Keratinocyte (primary cell): ENCODE data around the gene ASCC3. TPM values are rescaled to one million over a fixed set of nuclear protein-coding genes. Genes with fewer than 3 reads are reported as not detected.

Source experiments
- DNase-seq: peaks from one replicate; pipeline ENCODE4 v3.0.0-alpha.2; 2011; ENCODE audit warnings: low read depth, missing footprints, low spot score
- FAIRE-seq: peaks from 2 replicates; lab custom pipeline; 2011; peaks lifted over from hg19 to GRCh38; lab: Jason Lieb, UNC
- H2AFZ ChIP-seq: 2 replicates; pipeline ENCODE4 v1.6.0; 2012; ENCODE audit warnings: low read length, control low read depth, inconsistent platforms; ENCODE audit not compliant: control insufficient read depth
- H3K27ac ChIP-seq: 2 replicates; pipeline ENCODE4 v1.5.1; 2011; ENCODE audit warnings: low read length; ENCODE audit not compliant: control insufficient read depth, insufficient read depth
- H3K27me3 ChIP-seq: 3 replicates; pipeline ENCODE4 v1.6.0; 2011; ENCODE audit warnings: low read length; ENCODE audit not compliant: control insufficient read depth, insufficient read depth; ENCODE audit errors: extremely low read depth
- H3K36me3 ChIP-seq, 2 experiments: 2 replicates in 1 of 2; 3 replicates in 1 of 2; pipeline ENCODE4 v1.5.1; 2011; ENCODE audit warnings: low read length in 2 of 2, mild to moderate bottlenecking in 1 of 2; ENCODE audit not compliant: control insufficient read depth in 2 of 2, insufficient read depth in 2 of 2; ENCODE audit errors: extremely low read depth in 1 of 2
- H3K4me1 ChIP-seq: 3 replicates; pipeline ENCODE4 v1.5.1; 2011; ENCODE audit warnings: low read length; ENCODE audit not compliant: control insufficient read depth, insufficient read depth; ENCODE audit errors: extremely low read depth
- H3K4me2 ChIP-seq: 3 replicates; pipeline ENCODE4 v1.6.0; 2011; ENCODE audit warnings: low read depth, low read length; ENCODE audit not compliant: control insufficient read depth, insufficient read depth; ENCODE audit errors: extremely low read depth
- H3K4me3 ChIP-seq, 3 experiments: fragments of 200-600 bp in 1 of 3; sonication (generic) in 1 of 3; 2 replicates in 2 of 3; 3 replicates in 1 of 3; pipeline ENCODE4 v1.5.1; 2011 to 2016; ENCODE audit warnings: low read length in 3 of 3, mild to moderate bottlenecking in 3 of 3, control low read depth in 2 of 3, inconsistent platforms in 1 of 3, low read depth in 1 of 3, mixed read lengths in 1 of 3, mixed run types in 1 of 3, moderate library complexity in 1 of 3; ENCODE audit not compliant: control insufficient read depth in 2 of 3, insufficient read depth in 2 of 3; ENCODE audit errors: extremely low read depth in 1 of 3
- H3K79me2 ChIP-seq: 2 replicates; pipeline ENCODE4 v1.6.0; 2012; ENCODE audit warnings: low read length; ENCODE audit not compliant: control insufficient read depth, insufficient read depth
- H3K9ac ChIP-seq: 3 replicates; pipeline ENCODE4 v1.6.0; 2011; ENCODE audit warnings: low read length; ENCODE audit not compliant: control insufficient read depth, insufficient read depth; ENCODE audit errors: extremely low read depth
- H3K9me1 ChIP-seq: 3 replicates; pipeline ENCODE4 v1.6.0; 2011; ENCODE audit warnings: low read length; ENCODE audit not compliant: control insufficient read depth, insufficient read depth; ENCODE audit errors: extremely low read depth
- H3K9me3 ChIP-seq: 2 replicates; pipeline ENCODE4 v1.5.1; 2012; ENCODE audit warnings: low read depth, low read length; ENCODE audit not compliant: control insufficient read depth
- H4K20me1 ChIP-seq: 3 replicates; pipeline ENCODE4 v1.6.0; 2011; ENCODE audit warnings: low read length; ENCODE audit not compliant: control insufficient read depth, insufficient read depth; ENCODE audit errors: extremely low read depth
- CTCF ChIP-seq, 3 experiments: IDR thresholded peaks in 1 of 3; conservative IDR thresholded peaks in 1 of 3; optimal IDR thresholded peaks in 1 of 3; 2 replicates in 2 of 3; 3 replicates in 1 of 3; pipeline versions ENCODE3 to v1.5.1; 2011; ENCODE audit warnings: low read length in 3 of 3, mild to moderate bottlenecking in 3 of 3, moderate library complexity in 2 of 3, control low read depth in 1 of 3, inconsistent platforms in 1 of 3; ENCODE audit not compliant: insufficient read depth in 2 of 3; ENCODE audit errors: extremely low read depth in 1 of 3
- EZH2 ChIP-seq: IDR thresholded peaks from one replicate; pipeline ENCODE4 v1.6.1; 2012; ENCODE audit warnings: inconsistent platforms, mild to moderate bottlenecking, low read length, moderate library complexity
- dilution Hi-C: fragments of 300-500 bp; cut with MboI; formaldehyde crosslinking; loops from one replicate; pipeline ENCODE4 v1.7.0; 2020; ENCODE audit warnings: low sequenced_read_pairs; ENCODE audit not compliant: extremely low pct_ligation_motif_present
- polyA plus RNA-seq, 5 experiments: library from polyadenylated mRNA; depleted of rRNA in 3 of 5; stranded (reverse) in 3 of 5; stranded (forward) in 1 of 5; unstranded in 1 of 5; fragments of >200 nt; gene quantifications; 1 replicate in 1 of 5; 2 replicates in 3 of 5; 3 replicates in 1 of 5; pipeline versions ENCODE4 v1.2.1 to v1.2.3, GENCODE V29; 2011 to 2012; ENCODE audit warnings: missing spikeins in 2 of 5, low read depth in 1 of 5, low replicate concordance in 1 of 5

Gene ASCC3
- polyA plus RNA-seq, 1 donor (not counting 4 experiments of a cell fraction or from before 2014, with no cell fraction given) = 58.6 TPM

GRCh38 chr6:100482698-100483097 lies 398.4 kb downstream of the ASCC3 start:
- no peak for FAIRE-seq
- peaks cover 19% of the 10 kb centered on the region for H3K27me3 ChIP-seq
- H4K20me1 ChIP-seq = no peaks in the 10 kb centered on the region
- no peaks in the 10 kb centered on the region for H3K9me1 ChIP-seq
- H3K36me3 ChIP-seq = no peaks in the 10 kb centered on the region
- DNase-seq = no peak
- H3K4me3 ChIP-seq = no peak overlapping the region
- dilution Hi-C loops = no loop called here
- no peaks in the 10 kb centered on the region for H3K79me2 ChIP-seq
- H3K9me3 ChIP-seq = no peaks in the 10 kb centered on the region
- no peak for TF ChIP-seq EZH2
- no peak for TF ChIP-seq CTCF (optimal IDR thresholded peaks at IDR 0.05 in 1 of 3, IDR thresholded peaks at IDR 0.05 in 1 of 3, conservative IDR thresholded peaks at IDR 0.05 in 1 of 3; ENCODE audit: extremely low read depth in 1 of 3, insufficient read depth in 2 of 3, low read length in 3 of 3)
- H3K4me1 ChIP-seq = no peaks in the 10 kb centered on the region
- no peak overlapping the region for H2AFZ ChIP-seq
- H3K27ac ChIP-seq = no peak overlapping the region
- no peak overlapping the region for H3K9ac ChIP-seq
- no peak overlapping the region for H3K4me2 ChIP-seq

DNA sequence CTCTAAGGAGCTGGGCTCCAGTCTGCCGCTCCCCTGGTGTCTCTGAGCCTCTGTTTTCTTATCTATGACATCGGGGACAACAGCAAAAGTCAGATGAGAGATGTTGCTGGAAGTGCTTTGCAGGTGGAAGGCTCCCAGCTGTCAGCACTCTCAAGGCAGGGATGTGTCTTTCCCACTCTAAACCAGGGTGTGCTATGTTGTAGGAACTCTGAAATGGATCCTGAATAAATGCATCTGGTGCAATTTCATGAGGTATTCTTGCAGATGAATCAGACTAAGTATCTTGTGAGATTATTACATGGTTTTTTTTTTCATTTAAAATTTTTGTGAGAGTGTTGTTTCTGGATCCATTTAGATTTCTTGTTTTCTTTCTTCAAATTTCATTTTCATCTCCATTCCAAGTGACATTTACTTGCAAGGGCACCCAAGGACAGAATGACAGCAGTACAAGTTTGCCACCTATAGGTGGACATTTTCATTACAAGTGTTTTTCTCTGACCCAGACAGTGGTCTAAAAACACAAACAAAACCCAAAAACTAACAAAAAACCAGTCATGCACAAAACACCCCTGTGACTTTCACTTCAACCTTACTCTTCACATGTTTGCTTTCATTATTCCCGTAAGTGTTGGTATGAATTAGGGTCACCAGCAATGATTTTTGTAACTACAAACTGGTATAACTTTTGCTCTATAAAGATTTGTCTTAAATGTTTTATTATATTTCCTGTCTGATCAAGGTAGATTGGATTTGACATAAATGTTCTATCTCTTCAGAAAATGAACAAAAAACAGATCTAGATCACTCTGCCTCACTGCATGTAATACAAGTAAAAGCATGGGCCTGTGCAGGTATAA lies 401.7 kb downstream of the ASCC3 start:
- peak; percentile 32 for FAIRE-seq
- H2AFZ ChIP-seq = no peak overlapping the region

More for the DNA sequence above, 401.7 kb downstream of the ASCC3 start:
- Histone ChIP-seq H3K36me3 (no peaks in the 10 kb centered on the region), H3K79me2 (no peaks in the 10 kb centered on the region), H3K9ac (no peak overlapping the region), H3K9me1 (no peaks in the 10 kb centered on the region), H3K9me3 (no peaks in the 10 kb centered on the region), H3K4me3 (no peak overlapping the region), H3K4me1 (no peaks in the 10 kb centered on the region), H3K4me2 (no peak overlapping the region), H3K27me3 (peaks cover 9% of the 10 kb centered on the region), H4K20me1 (no peaks in the 10 kb centered on the region), H3K27ac (no peak overlapping the region)
- peak; percentile 51 to 62 (median 53) for TF ChIP-seq CTCF (optimal IDR thresholded peaks at IDR 0.05 in 1 of 3, IDR thresholded peaks at IDR 0.05 in 1 of 3, conservative IDR thresholded peaks at IDR 0.05 in 1 of 3; ENCODE audit: extremely low read depth in 1 of 3, insufficient read depth in 2 of 3, low read length in 3 of 3)
- no peak for TF ChIP-seq EZH2
- DNase-seq = no peak
- dilution Hi-C loops = no loop called here
